HepG2 (cell line): ENCODE results near the gene GRIN2C. TPM values are rescaled to one million over a fixed set of nuclear protein-coding genes. Genes with fewer than 3 reads are reported as not detected.

Experiments
- ATF4 ChIP-seq, 2 experiments: fragments of 450-650 bp in 1 of 2; sonication (generic) in 1 of 2; formaldehyde crosslinking; IDR thresholded peaks; 2 replicates each; pipeline versions ENCODE4 v1.5.0 to v1.8.0; 2020 to 2022; ENCODE audit warnings: mild to moderate bottlenecking in 1 of 2, missing genetic modification reagents in 1 of 2
- ATM ChIP-seq: fragments of 450-650 bp; IDR thresholded peaks from 2 replicates; pipeline ENCODE4 v1.7.1; 2017; ENCODE audit warnings: mild to moderate bottlenecking, borderline replicate concordance
- CSRNP1 ChIP-seq: sonication (generic); formaldehyde crosslinking; IDR thresholded peaks from 2 replicates; pipeline ENCODE4 v1.8.1; 2023; ENCODE audit warnings: mild to moderate bottlenecking, missing genetic modification reagents
- LRRFIP1 ChIP-seq: sonication (generic); formaldehyde crosslinking; conservative IDR thresholded peaks from 2 replicates; pipeline ENCODE4 v1.4.0; 2020; ENCODE audit warnings: missing genetic modification reagents
- MXD3 ChIP-seq: IDR thresholded peaks from 2 replicates; pipeline ENCODE4 v1.6.1; 2016; ENCODE audit warnings: mild to moderate bottlenecking, missing biosample characterization, missing genetic modification reagents
- NR3C1 ChIP-seq: sonication (generic); formaldehyde crosslinking; IDR thresholded peaks from 2 replicates; pipeline ENCODE4 v1.4.0; 2020; ENCODE audit warnings: missing genetic modification reagents
- NRL ChIP-seq: sonication (generic); formaldehyde crosslinking; IDR thresholded peaks from 2 replicates; pipeline ENCODE4 v1.5.0; 2020; ENCODE audit warnings: missing genetic modification reagents, mild to moderate bottlenecking, moderate library complexity, borderline replicate concordance
- PATZ1 ChIP-seq: sonication (generic); formaldehyde crosslinking; IDR thresholded peaks from 2 replicates; pipeline ENCODE4 v1.4.0; 2020; ENCODE audit warnings: missing genetic modification reagents
- TEAD2 ChIP-seq: sonication (generic); formaldehyde crosslinking; IDR thresholded peaks from 2 replicates; pipeline ENCODE4 v1.9.0; 2021; ENCODE audit warnings: missing genetic modification reagents
- ZKSCAN1 ChIP-seq: fragments of 150-350 bp; IDR thresholded peaks from 2 replicates; pipeline ENCODE4 v1.6.1; 2014; ENCODE audit warnings: low read length
- ZNF10 ChIP-seq: sonication (generic); formaldehyde crosslinking; IDR thresholded peaks from 2 replicates; pipeline ENCODE4 v1.4.0; 2020; ENCODE audit warnings: mild to moderate bottlenecking, low read depth, missing genetic modification reagents, borderline replicate concordance
- ZNF296 ChIP-seq: sonication (generic); formaldehyde crosslinking; conservative IDR thresholded peaks from 2 replicates; pipeline ENCODE4 v1.5.0; 2020; ENCODE audit warnings: mild to moderate bottlenecking, missing genetic modification reagents
- ZNF354B ChIP-seq: sonication (generic); formaldehyde crosslinking; IDR thresholded peaks from 2 replicates; pipeline ENCODE4 v1.8.0; 2022; ENCODE audit warnings: mild to moderate bottlenecking, missing genetic modification reagents
- ZNF747 ChIP-seq: sonication (generic); formaldehyde crosslinking; IDR thresholded peaks from 2 replicates; pipeline ENCODE4 v1.8.1; 2023; ENCODE audit warnings: missing genetic modification reagents, mild to moderate bottlenecking, borderline replicate concordance
- ZNF770 ChIP-seq: sonication (generic); formaldehyde crosslinking; IDR thresholded peaks from 2 replicates; pipeline ENCODE4 v1.5.0; 2020; ENCODE audit warnings: mild to moderate bottlenecking, missing genetic modification reagents
- ZSCAN12 ChIP-seq: sonication (generic); formaldehyde crosslinking; IDR thresholded peaks from 2 replicates; pipeline ENCODE4 v1.9.0; 2021; ENCODE audit warnings: mild to moderate bottlenecking, missing genetic modification reagents
- ZSCAN9 ChIP-seq: IDR thresholded peaks from 2 replicates; pipeline ENCODE4 v1.6.1; 2016; ENCODE audit warnings: borderline replicate concordance
- polyA plus RNA-seq, 8 experiments: library from polyadenylated mRNA; depleted of rRNA in 3 of 8; stranded (reverse) in 7 of 8; unstranded in 1 of 8; fragments of >200 nt; fragmentation: Illumina TruSeq in 4 of 8; extraction: Trizol in 4 of 8; gene quantifications; 2 replicates each; pipeline versions ENCODE4 v1.2.1 to v1.2.3, GENCODE V29; 2011 to 2016; ENCODE audit warnings: low read depth in 4 of 8, missing spikeins in 1 of 8, mixed read lengths in 1 of 8; ENCODE audit not compliant: insufficient read depth in 1 of 8
- total RNA-seq, 5 experiments: library from RNA; depleted of rRNA; stranded (reverse); fragments of >200 nt; fragmentation: Illumina TruSeq; extraction: Trizol; gene quantifications; 2 replicates each; pipeline ENCODE4 v1.2.3, GENCODE V29; 2016; ENCODE audit warnings: low read depth in 1 of 5

Gene GRIN2C
- total and polyA plus RNA-seq, 2 of the 13 experiments (the other 11 are each of a cell fraction or from before 2014, with no cell fraction given): 0.03 to 0.11 TPM

GRCh38 chr17:74852237-74853047 lies 7.2 kb downstream of the GRIN2C start (continued):
- TF ChIP-seq ATM (no peak), PATZ1 (CRISPR knock-in tag) (peak; percentile 55), ATF4 (CRISPR knock-in tag; IDR thresholded peaks at IDR 0.05) (0 out of 4 replicates have a peak, but pooled peaks of 1 of the 2 experiments have one; percentile 20), NRL (CRISPR knock-in tag) (peak; percentile 38; the same call in 1 of the 2 replicates), TEAD2 (CRISPR knock-in tag) (no peak), ZNF296 (CRISPR knock-in tag) (no peak), NR3C1 (CRISPR knock-in tag) (no peak), ZKSCAN1 (no peak), MXD3 (0 out of 2 replicates have a peak, but pooled peaks have one; percentile 42), ZNF747 (CRISPR knock-in tag) (no peak), ZNF10 (CRISPR knock-in tag) (no peak), ZSCAN9 (CRISPR knock-in tag) (no peak), LRRFIP1 (CRISPR knock-in tag) (no peak), CSRNP1 (no peak), ZNF354B (CRISPR knock-in tag) (no peak), ZNF770 (CRISPR knock-in tag) (no peak), ZSCAN12 (no peak)
